GM12874 (cell line): ENCODE measurements around the gene GET4.

Experiments used
- CTCF ChIP-seq: IDR thresholded peaks from 2 replicates; pipeline ENCODE4 v1.5.1; 2011; ENCODE audit warnings: low read depth, mild to moderate bottlenecking, control low read depth, low read length, moderate library complexity; ENCODE audit not compliant: insufficient read depth

Gene GET4

GRCh38 chr7:849145-849544 is 27.2 kb upstream of the GET4 start:
- TF ChIP-seq CTCF: no peak

- TF ChIP-seq CTCF: no peak
Observed at GRCh38 chr7:849781-850180, 26.6 kb upstream of the GET4 start.

- TF ChIP-seq CTCF: no peak
Observed at GRCh38 chr7:851204-851603, 25.1 kb upstream of the GET4 start.

GRCh38 chr7:853366-854117 is 22.8 kb upstream of the GET4 start:
- no peak for TF ChIP-seq CTCF

- no peak for TF ChIP-seq CTCF
Observed at GRCh38 chr7:854118-854775, 22.1 kb upstream of the GET4 start.

- no peak for TF ChIP-seq CTCF
Observed at GRCh38 chr7:855686-856369, 20.5 kb upstream of the GET4 start.

GRCh38 chr7:856444-857095 is 19.8 kb upstream of the GET4 start:
- no peak for TF ChIP-seq CTCF
